Hippocampal formation (tissue), 2 donors: Measurements from ENCODE around the gene VNN1.
"Not testable (repeated sequence)": the region's sequence is repeated elsewhere in the genome, so short reads cannot be mapped to it uniquely, and the experiment has no call there.

ENCODE experiments used
- DNase-seq, 2 donors: peaks; one replicate each; lab custom pipeline; 2025; lab: John Stamatoyannopoulos, UW

VNN1 gene

DNA sequence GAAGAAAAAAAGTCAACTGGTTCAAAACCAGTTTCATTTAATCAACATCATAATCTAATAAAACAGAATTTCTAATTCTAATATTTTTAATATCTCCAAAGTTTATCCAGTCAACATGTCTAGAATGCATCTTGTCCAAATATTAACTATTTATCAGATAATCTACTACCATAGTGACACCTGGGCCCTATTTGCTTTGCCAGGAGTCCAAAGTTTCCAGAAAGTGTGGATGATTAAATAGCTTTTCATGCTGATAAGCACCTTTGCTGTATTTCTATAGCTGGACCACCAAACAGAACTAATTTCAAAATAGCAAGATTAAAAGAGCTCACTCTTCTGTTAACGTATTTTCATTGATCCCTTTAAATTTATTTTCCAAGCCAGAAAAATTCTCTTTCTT, 42.6 kb downstream of the VNN1 start:
- no peak for DNase-seq

- DNase-seq: peak in 1 of 2 donors; percentile 50
Observed at GRCh38 chr6:132669690-132670291, 44.1 kb downstream of the VNN1 start.

DNA sequence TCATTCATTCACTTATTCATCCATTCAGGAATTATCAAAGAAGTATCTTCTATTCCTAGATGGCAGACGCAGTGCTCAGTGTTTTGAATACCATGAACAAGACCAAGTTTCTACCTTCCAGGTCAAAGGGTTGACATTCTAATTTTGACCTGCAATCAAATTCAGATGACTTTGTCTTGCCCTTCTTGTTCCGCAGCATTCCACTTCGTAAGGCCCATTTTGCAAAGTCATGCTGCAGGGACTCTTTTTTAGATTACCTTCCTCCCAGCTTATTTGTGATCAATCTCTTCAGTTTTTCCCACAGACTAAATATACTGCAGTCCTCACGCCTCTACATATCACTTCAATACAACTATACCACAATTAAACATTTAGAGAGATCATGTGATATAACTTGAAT, 47.7 kb downstream of the VNN1 start:
- no peak for DNase-seq

GRCh38 chr6:132664309-132665034, 49.4 kb downstream of the VNN1 start:
- DNase-seq: no peak

DNA sequence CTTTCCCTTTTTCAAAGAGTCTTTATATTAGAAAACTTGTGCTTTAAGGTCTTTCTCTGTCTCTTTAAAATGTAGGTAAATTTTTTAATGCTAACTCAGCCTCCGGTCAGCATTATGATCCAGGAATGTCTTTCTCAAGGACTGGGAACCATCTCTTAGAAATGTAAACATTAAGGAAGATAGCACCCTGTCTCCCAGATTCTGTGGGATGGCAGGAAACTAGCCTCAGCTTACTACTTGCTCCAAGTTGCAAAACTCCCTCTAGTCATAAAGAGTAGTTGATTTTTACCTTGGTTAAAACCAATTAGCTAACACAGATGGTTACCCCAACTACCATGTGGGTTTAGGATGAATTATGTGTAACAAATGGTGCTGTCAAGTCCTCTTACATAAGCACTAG, 50.2 kb downstream of the VNN1 start:
- no peak for DNase-seq

GRCh38 chr6:132661906-132662305, 51.9 kb downstream of the VNN1 start:
- DNase-seq: no peak

DNA sequence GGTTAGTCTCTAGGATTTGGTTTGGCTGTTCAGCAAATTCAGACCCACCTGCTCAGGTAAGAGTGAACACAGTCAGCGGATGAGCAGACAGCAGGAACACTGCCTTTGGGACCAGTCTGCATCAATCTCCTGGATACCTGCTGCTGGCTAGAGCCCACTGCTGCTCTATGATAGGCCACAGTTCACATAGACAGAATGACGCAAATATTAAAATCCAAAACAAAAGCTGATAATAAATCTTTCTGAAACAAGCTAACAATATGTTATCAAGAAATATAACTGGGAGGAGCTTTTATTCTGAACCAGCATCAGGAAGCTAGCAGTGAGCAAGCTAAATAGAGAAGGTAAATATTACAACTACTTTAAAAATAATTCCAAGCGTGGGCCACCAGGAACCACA, 54.8 kb downstream of the VNN1 start, which contains the start of gene TAAR1:
Gene TAAR1 (minus strand): TSS at position 101 of the 400 bp plus-strand sequence. CDS start 13,179 bp downstream, outside the sequence.
- DNase-seq: no peak

GRCh38 chr6:132651062-132651461, 62.8 kb downstream of the VNN1 start:
- DNase-seq: no peak

DNA sequence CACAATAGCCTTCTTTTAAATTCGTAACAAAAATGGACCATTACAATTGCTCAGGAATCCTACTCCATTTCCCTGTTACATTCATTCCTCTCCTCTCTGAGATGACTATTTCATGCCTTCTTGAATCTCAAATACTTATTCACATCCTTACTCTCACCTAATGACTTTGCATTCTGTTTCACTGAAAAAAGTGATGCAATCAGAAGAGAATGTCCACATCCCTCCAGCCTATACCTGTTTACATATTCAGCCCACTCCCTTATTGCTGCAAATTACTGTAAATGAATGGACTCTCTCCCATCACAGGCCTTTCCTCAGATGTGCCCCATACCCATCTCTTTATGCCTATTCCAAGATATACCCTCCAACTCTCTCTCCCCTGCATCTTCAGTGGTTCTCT, 63.4 kb downstream of the VNN1 start:
- no peak for DNase-seq

GRCh38 chr6:132648828-132649227, 65.0 kb downstream of the VNN1 start:
- no peak for DNase-seq

GRCh38 chr6:132648356-132648755, 65.5 kb downstream of the VNN1 start:
- no peak for DNase-seq

GRCh38 chr6:132643547-132643946, 70.3 kb downstream of the VNN1 start:
- no peak for DNase-seq

GRCh38 chr6:132637135-132637534, 76.7 kb downstream of the VNN1 start:
- DNase-seq: not testable (repeated sequence)

DNA sequence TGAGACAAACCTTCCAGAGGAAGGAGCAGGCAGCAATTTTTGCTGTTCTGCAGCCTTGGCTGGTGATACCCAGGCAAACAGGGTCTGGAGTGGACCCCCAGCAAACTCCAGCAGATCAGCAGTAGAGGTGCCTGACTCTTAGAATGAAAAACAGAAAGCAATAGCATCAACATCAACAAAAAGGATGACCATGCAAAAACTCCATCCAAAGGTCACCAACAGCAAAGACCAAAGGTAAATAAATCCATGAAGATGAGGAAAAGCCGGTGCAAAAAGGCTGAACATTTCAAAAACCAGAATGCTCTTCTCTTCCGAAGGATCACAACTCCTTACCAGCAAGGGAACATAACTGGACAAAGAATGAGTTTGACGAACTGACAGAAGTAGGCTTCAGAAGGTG, 77.9 kb downstream of the VNN1 start:
- not testable (repeated sequence) for DNase-seq

DNA sequence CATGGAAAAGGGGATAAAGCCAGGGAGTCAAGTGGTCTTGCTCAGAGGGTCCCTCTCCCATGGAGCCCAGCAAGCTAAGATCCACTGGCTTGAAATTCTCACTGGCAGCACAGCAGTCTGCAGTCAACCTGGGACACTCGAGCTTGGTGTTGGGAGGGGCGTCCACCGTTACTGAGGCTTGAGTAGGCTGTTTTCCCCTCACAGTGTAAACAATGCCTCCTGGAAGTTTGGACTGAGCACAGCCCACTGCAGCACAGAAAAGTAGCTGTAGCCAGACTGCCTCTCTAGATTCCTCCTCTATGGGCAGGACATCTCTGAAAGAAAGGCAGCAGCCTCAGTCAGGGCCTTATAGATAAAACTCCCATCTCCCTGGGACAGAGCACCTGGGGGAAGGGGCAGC, 78.6 kb downstream of the VNN1 start:
- not testable (repeated sequence) for DNase-seq

GRCh38 chr6:132634796-132635195, 79.1 kb downstream of the VNN1 start:
- no peak for DNase-seq

GRCh38 chr6:132633362-132633761, 80.5 kb downstream of the VNN1 start:
- DNase-seq: no peak
